ENCODE data around the gene KIF14. TPM values are rescaled to one million over a fixed set of nuclear protein-coding genes. Genes with fewer than 3 reads are reported as not detected.

Gene KIF14
- total and polyA plus RNA-seq, 2 of the 8 experiments (the other 6 are each of a cell fraction or from before 2014, with no cell fraction given) = 2.6 to 23.3 TPM

DNA sequence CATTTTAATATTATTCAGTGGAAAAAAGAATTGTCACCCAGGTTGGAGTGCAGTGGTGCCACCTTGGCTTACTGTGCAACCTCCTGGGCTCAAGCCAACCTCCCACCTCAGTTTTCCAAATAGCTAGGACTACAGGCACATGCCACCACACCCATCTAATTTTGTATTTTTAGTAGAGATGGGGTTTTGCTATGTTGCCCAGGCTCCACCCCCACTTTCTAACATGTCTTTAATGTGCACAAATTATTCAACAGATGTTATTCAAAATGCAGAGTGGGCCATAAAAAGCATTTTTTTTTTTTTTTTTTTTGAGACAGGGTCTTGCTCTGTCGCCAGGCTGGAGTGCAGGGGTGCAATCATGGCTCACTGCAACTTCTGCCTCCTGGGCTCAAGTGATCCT, 31.8 kb upstream of the KIF14 start:
- CTCF ChIA-PET (ENCODE audit: partially characterized antibody) = interaction anchor here (0.7 to 2.2 kb wide), 5 partner anchors 8 to 30 kb away, joined by 3 to 7 read pairs (median 4); no protein-coding TSS in a partner anchor
- Histone ChIP-seq H2BK12ac (ENCODE audit: low read depth, low read length) (no peak overlapping the region), H4K20me1 (replicated peaks in 1 of 2; ENCODE audit: control insufficient read depth in 1 of 2, insufficient read depth in 2 of 2, low read length in 2 of 2) (no peaks in the 10 kb centered on the region), H3K79me1 (ENCODE audit: low read depth, low read length) (no peaks in the 10 kb centered on the region), H2BK5ac (ENCODE audit: low read depth, low read length) (no peak overlapping the region), H3K9me3 (ENCODE audit: insufficient read depth in 2 of 2, low read depth in 1 of 2, low read length in 1 of 2) (no peaks in the 10 kb centered on the region), H3K79me2 (ENCODE audit: control insufficient read depth in 1 of 2, insufficient read depth in 2 of 2, low read length in 2 of 2) (no peaks in the 10 kb centered on the region), H3K23ac (ENCODE audit: insufficient read length) (no peak overlapping the region), H4K91ac (replicated peaks; ENCODE audit: insufficient read length, low read length) (no peak overlapping the region), H3K18ac (ENCODE audit: extremely low read depth, low read length) (no peak overlapping the region), H3K9ac (replicated peaks in 1 of 4; ENCODE audit: extremely low read depth in 1 of 4, low read depth in 3 of 4, low read length in 3 of 4) (no peak overlapping the region), H3K27me3 (replicated peaks in 1 of 4; ENCODE audit: control insufficient read depth in 3 of 4, extremely low read depth in 1 of 4, insufficient read depth in 3 of 4, low read length in 3 of 4) (no peaks in the 10 kb centered on the region), H3K23me2 (ENCODE audit: low read depth, low read length) (no peaks in the 10 kb centered on the region), H2BK120ac (replicated peaks; ENCODE audit: low read depth, low read length) (no peak overlapping the region), H3K56ac (replicated peaks; ENCODE audit: insufficient read length, low read depth, low read length) (no peak overlapping the region), H4K5ac (ENCODE audit: insufficient read length, low read depth, low read length) (no peak overlapping the region), H3K14ac (ENCODE audit: insufficient read length) (no peak overlapping the region), H3K4ac (replicated peaks; ENCODE audit: insufficient read length, low read depth, low read length) (no peak overlapping the region), H2BK20ac (ENCODE audit: low read length) (no peak overlapping the region), H4K8ac (ENCODE audit: extremely low read depth, insufficient read depth, low read length) (no peak overlapping the region), H2BK15ac (ENCODE audit: low read length) (no peak overlapping the region), H3K4me2 (ENCODE audit: insufficient read depth in 1 of 2, low read depth in 2 of 2, low read length in 2 of 2) (no peak overlapping the region), H3K4me1 (replicated peaks in 1 of 4; ENCODE audit: control insufficient read depth in 3 of 4, insufficient read depth in 4 of 4, low read length in 3 of 4) (no peaks in the 10 kb centered on the region; a peak in 1 of 7 replicates), H2AFZ (ENCODE audit: low read length) (no peak overlapping the region), H3K27ac (ENCODE audit: low read depth, low read length) (no peak overlapping the region), H3K4me3 (ENCODE audit: extremely low read depth in 1 of 4, insufficient read depth in 2 of 4, low read depth in 3 of 4, low read length in 4 of 4) (no peak overlapping the region), H3K36me3 (ENCODE audit: control insufficient read depth in 2 of 4, insufficient read depth in 4 of 4, low read length in 3 of 4) (peaks cover 0 to 28% (median 17%) of the 10 kb centered on the region in 4 experiments; a peak in 7 of 8 replicates), H2AK5ac (ENCODE audit: low read depth, low read length) (no peak overlapping the region)
- POLR2A ChIA-PET (ENCODE audit: partially characterized antibody) = no interaction called here
- 88% methylated on average over 1 of the region's 1 CpG; no CpG with 5 or more reads in 1 of the 2 experiments for WGBS, 2 experiments (ENCODE audit: extremely low coverage in 1 of 2, insufficient coverage in 1 of 2, insufficient read length in 1 of 2, insufficient replicate concordance in 2 of 2, low coverage in 1 of 2, low lambda C conversion rate in 2 of 2, missing lambda C conversion rate in 1 of 2)
- no peak for TF ChIP-seq SIRT6 (IDR thresholded peaks at IDR 0.05; ENCODE audit: low read length)
- FAIRE-seq (no peak), DNase-seq (ENCODE audit: low read depth in 1 of 2, low spot score in 2 of 2) (no peak)

All from H1 (cell line).